UCSD-AML1 (cell line): Measurements from ENCODE around the gene ARF1.

ENCODE experiments used
- DNase-seq: peaks from one replicate; lab custom pipeline; 2025; ENCODE audit not compliant: unreplicated experiment; lab: John Stamatoyannopoulos, UW

Gene ARF1

DNA sequence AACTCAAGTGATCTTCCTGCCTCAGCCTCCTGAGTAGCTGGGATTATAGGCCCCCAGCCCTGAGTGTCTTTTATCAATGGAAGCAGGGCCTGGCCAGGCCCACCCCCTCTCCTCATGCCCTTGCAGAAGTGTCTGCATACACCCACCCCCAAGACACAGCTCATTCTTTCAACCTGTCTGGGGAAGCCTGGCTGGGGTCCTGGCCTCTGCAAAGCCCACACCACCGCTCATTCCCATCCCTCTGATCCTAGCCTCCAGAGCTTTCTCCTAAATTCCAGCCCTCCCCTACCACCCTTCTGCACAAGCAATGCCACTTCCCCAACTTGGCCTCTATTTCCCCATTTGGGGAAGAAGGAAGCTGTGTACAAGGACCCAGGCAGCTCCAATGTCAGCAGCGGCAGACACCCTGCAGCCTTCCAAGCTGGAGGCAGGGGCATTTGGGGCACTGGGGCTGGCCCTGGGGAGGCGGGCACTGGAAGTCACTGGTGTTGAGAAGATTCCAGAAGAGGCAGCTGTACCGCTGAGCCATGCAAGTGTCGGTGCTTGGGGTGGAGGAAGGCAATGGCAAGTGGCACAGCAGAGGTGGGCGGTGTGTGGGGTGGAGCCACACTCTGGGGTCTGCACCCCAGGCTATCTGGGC lies 33.7 kb upstream of the ARF1 start:
- DNase-seq = no peak

GRCh38 chr1:228050571-228051231 lies 31.8 kb upstream of the ARF1 start:
- DNase-seq = no peak

- DNase-seq = no peak
These were observed 24.1 kb upstream of the ARF1 start for GRCh38 chr1:228058172-228058948.

DNA sequence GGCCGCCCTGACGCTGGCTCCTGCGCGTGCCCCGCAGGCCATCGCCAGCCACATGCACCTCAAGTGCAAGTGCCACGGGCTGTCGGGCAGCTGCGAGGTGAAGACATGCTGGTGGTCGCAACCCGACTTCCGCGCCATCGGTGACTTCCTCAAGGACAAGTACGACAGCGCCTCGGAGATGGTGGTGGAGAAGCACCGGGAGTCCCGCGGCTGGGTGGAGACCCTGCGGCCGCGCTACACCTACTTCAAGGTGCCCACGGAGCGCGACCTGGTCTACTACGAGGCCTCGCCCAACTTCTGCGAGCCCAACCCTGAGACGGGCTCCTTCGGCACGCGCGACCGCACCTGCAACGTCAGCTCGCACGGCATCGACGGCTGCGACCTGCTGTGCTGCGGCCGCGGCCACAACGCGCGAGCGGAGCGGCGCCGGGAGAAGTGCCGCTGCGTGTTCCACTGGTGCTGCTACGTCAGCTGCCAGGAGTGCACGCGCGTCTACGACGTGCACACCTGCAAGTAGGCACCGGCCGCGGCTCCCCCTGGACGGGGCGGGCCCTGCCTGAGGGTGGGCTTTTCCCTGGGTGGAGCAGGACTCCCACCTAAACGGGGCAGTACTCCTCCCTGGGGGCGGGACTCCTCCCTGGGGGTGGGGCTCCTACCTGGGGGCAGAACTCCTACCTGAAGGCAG lies 23.4 kb upstream of the ARF1 start:
- DNase-seq = no peak

- no peak for DNase-seq
These were observed 22.7 kb upstream of the ARF1 start for GRCh38 chr1:228059634-228060457.

DNA sequence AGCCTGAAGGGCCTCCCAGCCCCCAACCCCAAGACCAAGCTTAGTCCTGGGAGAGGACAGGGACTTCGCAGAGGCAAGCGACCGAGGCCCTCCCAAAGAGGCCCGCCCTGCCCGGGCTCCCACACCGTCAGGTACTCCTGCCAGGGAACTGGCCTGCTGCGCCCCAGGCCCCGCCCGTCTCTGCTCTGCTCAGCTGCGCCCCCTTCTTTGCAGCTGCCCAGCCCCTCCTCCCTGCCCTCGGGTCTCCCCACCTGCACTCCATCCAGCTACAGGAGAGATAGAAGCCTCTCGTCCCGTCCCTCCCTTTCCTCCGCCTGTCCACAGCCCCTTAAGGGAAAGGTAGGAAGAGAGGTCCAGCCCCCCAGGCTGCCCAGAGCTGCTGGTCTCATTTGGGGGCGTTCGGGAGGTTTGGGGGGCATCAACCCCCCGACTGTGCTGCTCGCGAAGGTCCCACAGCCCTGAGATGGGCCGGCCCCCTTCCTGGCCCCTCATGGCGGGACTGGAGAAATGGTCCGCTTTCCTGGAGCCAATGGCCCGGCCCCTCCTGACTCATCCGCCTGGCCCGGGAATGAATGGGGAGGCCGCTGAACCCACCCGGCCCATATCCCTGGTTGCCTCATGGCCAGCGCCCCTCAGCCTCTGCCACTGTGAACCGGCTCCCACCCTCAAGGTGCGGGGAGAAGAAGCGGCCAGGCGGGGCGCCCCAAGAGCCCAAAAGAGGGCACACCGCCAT lies 21.9 kb upstream of the ARF1 start:
- no peak for DNase-seq

- no peak for DNase-seq
These were observed 21.0 kb upstream of the ARF1 start for GRCh38 chr1:228061411-228062084.

GRCh38 chr1:228062085-228062791 lies 20.3 kb upstream of the ARF1 start:
- DNase-seq = no peak

GRCh38 chr1:228062812-228063211 lies 19.7 kb upstream of the ARF1 start:
- DNase-seq = no peak

DNA sequence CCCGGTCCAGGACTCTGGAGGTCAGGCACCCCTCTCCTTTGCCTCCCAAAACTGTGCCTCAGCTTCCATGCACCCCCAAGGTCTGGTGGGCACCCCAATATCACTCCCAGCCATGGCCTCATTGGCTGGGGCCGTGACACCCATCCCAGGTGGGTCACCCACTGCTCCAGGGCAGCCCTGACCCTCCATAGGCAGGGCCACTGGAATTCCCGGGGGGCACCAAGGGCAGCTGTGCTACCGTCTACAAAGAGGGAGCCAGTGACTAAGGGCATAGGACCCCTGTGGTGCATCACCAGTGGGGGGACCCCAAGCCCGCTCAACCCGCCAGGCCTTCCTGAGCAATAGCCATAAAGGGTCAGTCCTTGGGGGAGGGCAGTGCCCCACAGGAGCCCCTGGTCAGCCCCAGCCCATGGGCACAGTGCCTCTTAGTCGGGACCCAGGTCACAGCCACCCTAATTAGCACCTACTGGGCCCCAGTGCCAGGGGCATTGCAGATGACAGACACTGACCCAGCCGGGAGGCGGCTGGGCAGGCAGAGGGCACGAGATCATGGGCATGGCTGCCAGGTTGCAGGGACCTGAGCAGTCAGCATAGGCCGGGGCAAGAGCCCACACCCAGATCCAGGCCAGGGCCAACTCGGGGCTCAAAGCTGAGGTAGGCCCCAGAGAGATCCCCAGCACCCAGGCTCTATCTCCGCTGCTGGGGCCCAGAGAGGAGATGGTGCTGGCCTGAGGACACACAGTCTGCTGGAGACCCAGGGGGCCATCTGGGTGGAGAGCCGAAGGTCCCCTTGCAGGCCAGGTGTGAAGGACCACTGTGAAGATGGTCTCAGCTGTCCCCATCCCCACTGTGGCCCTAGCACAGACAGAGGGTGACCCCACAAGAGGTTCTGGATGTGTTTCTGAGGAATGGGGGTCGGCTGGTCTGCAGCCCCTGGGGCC lies 19.0 kb upstream of the ARF1 start:
- DNase-seq = no peak

GRCh38 chr1:228064296-228064695 lies 18.2 kb upstream of the ARF1 start:
- no peak for DNase-seq

DNA sequence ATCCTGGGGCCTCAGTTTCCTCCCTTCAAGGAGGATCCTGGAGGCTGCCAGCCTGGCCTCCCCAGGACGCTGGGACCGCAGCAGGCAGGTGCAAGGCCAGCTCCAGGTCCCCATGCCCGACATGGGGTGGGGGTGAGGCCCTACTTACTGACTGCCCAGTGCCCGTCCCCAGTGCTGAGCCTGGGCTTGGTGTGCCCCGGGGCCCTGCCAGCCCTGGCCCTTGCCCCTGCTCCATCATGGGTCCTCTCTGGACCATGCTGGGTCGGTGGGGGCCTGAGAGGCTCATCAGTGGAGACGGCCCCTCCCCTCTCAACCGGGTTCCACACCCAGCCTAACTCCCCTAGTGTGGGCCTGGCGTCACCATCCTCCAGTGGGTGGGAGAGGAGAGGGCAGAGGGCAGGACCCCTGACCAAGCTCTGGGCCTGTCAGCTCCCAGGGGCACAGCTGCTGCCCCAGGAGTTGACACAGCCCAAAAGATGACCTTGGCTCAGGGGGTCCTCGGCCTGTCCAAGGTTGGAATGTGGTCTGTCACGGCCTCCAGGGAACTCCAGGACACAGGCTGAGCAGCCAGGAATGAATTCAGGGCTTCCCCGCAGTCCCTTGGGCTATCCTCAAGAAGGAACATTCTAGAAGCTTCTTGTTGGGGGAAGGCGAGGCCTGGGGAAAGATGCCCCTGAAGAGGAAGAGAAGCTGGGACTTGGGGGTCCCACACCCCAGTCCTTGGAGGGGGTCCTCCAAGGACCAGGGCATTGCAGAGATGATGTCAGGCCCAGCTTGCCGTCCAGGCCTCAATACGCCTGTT lies 17.6 kb upstream of the ARF1 start:
- no peak for DNase-seq

- DNase-seq = no peak
These were observed 16.8 kb upstream of the ARF1 start for GRCh38 chr1:228065543-228066347.

DNA sequence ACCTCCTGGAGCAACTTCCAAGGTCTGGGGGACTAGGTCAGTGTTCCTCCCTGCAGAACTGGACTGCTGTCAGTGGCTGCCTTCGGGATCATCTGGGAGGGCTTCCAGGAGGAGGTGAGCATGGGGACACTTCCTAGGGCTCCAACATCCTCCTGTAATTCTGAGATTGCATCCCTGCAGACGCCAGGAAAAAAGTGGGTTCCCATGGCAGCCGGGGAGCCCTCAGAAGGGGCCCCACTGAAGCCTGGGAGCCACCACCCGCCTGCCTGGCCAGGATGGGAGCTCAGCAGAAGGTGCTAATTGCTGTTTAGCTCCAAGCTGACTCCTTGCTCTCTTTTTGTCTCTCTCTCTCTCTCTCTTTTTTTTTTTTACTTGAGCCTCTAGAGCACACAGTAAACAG lies 16.1 kb upstream of the ARF1 start:
- DNase-seq = no peak

DNA sequence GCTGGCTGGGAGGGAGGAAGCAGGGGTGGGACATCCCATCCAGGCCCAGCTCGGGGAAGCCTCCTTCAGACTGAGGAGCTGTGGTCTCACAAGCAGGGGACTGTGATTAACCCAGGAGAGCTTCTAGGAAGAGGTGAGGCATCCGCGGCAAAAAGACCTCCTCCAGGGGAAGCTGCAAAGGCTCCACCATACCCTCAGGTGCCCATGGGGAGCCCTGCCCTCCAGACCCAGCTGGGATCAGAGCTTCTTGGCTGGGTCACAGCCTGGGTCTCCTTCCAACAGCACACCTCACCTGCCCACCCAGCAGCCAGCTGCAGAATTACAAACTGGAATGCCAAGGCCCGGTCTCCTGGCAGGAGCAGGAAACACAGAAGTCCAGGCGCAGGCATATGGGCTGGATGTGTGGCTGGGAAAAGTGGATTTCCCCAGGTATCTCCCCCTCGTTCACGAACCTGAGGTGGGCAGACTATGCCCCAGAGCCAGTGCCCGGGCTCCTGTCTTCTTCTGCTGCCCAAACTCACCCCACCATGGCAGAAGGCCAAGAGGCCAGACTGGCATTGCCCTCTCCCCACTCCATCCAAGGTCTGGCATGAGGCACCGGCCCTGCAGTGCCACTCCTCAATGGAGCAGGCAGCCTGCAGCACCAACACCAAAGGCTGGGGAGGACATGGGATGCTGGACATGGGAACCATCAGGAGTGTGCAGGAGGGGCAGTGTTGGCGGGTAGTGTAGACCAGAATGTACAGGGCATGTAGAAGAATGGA lies 15.4 kb upstream of the ARF1 start:
- DNase-seq = no peak
